ENCODE results near the gene ABCB9.
"Not testable (repeated sequence)": the region's sequence is repeated elsewhere in the genome, so short reads cannot be mapped to it uniquely, and the experiment has no call there.

The ABCB9 gene

DNA sequence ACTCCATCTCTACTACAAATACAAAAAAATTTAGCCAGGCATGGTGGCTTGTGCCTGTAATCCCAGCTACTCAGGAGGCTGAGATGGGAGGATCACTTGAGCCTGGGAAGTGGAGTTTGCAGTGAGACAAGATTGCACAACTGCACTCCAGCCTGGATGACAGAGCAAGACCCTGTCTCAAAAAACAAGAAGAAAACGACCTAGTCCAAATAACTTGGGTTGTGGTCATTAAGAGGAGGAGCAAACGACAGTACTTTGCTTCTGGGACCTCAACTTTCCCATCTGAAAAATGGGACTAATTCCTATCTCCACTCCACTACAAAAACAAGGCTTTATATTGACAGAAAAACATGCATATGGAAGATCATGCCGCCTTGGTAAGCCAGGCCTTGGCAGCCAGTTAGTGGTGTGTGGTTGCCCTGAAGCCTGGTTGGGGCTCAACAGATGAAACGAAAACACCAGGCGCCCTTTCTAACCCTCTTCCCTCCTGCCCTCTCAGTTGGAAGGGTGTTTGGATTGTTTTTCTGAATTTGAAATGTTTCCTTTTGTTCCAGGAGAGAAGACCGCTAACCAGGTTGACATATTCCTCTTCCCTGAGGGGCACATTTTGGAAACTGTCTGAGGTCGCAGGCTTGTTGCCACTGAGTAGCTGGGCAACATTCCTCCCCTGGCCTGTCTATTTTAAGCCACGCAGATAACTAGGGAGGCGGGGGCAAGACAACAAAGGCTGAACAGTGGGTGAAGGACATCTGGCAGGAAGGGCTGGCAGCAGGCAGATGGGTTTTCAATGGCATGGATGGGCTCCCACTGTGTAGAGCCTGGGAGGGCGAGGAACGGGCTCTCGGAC, 56.6 kb downstream of the ABCB9 start:
- no peak overlapping the region for H3K4me3 ChIP-seq (ENCODE audit: low read depth, low read length)
- in situ Hi-C loops (cut with HindIII; ENCODE audit: low pct_ligation_motif_present, low sequenced_read_pairs): no loop called here
- H3K27ac ChIP-seq: no peak overlapping the region
- TF ChIP-seq, protein P1, sequence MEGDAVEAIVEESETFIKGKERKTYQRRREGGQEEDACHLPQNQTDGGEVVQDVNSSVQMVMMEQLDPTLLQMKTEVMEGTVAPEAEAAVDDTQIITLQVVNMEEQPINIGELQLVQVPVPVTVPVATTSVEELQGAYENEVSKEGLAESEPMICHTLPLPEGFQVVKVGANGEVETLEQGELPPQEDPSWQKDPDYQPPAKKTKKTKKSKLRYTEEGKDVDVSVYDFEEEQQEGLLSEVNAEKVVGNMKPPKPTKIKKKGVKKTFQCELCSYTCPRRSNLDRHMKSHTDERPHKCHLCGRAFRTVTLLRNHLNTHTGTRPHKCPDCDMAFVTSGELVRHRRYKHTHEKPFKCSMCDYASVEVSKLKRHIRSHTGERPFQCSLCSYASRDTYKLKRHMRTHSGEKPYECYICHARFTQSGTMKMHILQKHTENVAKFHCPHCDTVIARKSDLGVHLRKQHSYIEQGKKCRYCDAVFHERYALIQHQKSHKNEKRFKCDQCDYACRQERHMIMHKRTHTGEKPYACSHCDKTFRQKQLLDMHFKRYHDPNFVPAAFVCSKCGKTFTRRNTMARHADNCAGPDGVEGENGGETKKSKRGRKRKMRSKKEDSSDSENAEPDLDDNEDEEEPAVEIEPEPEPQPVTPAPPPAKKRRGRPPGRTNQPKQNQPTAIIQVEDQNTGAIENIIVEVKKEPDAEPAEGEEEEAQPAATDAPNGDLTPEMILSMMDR (IDR thresholded peaks at IDR 0.05; ENCODE audit: low read depth, low read length, missing control alignments): no peak
- no peaks in the 10 kb centered on the region for H3K36me3 ChIP-seq (replicated peaks)
- no peak for DNase-seq
- H3K27me3 ChIP-seq (replicated peaks): no peaks in the 10 kb centered on the region

DNA sequence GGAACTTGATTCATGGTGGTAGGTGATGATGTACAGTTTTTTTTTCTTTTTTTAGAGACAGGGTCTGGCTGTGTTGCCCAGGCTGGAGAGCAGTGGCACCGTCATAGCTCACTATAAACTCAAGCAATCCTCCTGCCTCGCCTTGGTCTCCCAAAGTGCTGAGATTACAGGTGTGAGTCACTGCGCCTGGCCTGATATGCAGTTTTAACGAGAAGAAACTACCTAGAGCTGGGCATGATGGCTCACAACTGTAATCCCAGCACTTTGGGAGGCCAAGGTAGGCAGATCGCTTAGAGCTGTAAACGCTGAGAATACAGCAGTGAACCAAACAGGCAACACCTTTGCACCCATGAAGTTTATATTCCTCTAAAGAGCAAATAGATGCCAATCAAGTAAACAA, 57.3 kb downstream of the ABCB9 start:
- no peaks in the 10 kb centered on the region for H3K36me3 ChIP-seq (replicated peaks)
- DNase-seq: no peak
- TF ChIP-seq, protein P1 (IDR thresholded peaks at IDR 0.05; ENCODE audit: low read depth, low read length, missing control alignments): no peak
- no peak overlapping the region for H3K4me3 ChIP-seq (ENCODE audit: low read depth, low read length)
- no peaks in the 10 kb centered on the region for H3K27me3 ChIP-seq (replicated peaks)
- in situ Hi-C loops (cut with HindIII; ENCODE audit: low pct_ligation_motif_present, low sequenced_read_pairs): no loop called here
- no peak overlapping the region for H3K27ac ChIP-seq

- in situ Hi-C loops (cut with HindIII; ENCODE audit: low pct_ligation_motif_present, low sequenced_read_pairs); H3K27me3 ChIP-seq (replicated peaks); DNase-seq; H3K36me3 ChIP-seq (replicated peaks); H3K4me3 ChIP-seq (ENCODE audit: low read depth, low read length); H3K27ac ChIP-seq: not testable (repeated sequence)
Observed at GRCh38 chr12:122905258-122905657, 61.0 kb downstream of the ABCB9 start.

- in situ Hi-C loops (cut with HindIII; ENCODE audit: low pct_ligation_motif_present, low sequenced_read_pairs): no loop called here
- DNase-seq: no peak
- H3K36me3 ChIP-seq (replicated peaks): no peaks in the 10 kb centered on the region
- no peaks in the 10 kb centered on the region for H3K27me3 ChIP-seq (replicated peaks)
- H3K4me3 ChIP-seq (ENCODE audit: low read depth, low read length): no peak overlapping the region
- H3K27ac ChIP-seq: no peak overlapping the region
- TF ChIP-seq, protein P1 (IDR thresholded peaks at IDR 0.05; ENCODE audit: low read depth, low read length, missing control alignments): no peak
Observed at GRCh38 chr12:122903693-122904034, 62.6 kb downstream of the ABCB9 start.

DNA sequence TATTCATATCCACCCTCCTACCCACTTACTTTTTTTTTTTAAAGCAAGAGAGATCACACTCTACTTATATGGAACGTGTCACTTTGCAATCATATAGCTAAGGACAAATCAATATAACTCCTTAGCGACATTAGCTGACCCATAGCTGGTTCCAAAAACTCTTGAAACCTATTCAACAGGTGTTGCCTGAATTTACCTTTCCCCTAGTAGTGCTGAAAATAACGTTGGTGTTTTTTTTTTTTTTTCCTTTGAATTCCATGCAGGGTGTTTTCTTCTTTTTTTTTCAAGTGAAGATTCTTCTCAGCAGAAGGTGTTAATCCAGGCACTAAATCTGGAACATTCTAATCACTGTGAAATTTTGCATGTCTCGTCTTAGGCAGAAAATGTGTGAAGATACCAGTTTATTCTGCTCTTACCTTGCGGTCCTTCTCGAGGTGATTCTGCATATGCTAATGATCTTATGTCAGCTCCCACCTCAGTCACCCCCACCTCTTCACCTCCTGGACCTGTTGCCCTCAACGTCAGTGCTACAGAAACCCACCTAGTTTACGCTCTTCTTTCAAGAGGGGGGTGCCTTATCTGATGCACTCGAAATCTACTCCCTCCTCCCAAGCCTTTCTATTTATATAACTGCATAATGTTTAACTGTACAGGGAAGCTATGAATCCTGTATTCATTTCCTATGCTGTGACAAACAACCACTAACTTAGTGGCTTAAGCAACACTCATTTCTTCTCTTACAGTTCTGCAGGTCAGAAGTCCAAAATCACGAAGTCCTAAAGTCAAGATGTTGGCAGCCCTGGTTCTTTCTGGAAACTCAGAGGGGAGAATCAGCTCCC, 63.2 kb downstream of the ABCB9 start:
- DNase-seq: no peak
- Histone ChIP-seq H3K27ac (no peak overlapping the region), H3K36me3 (replicated peaks) (no peaks in the 10 kb centered on the region), H3K4me3 (ENCODE audit: low read depth, low read length) (no peak overlapping the region), H3K27me3 (replicated peaks) (no peaks in the 10 kb centered on the region)
- TF ChIP-seq, protein P1 (IDR thresholded peaks at IDR 0.05; ENCODE audit: low read depth, low read length, missing control alignments): no peak
- in situ Hi-C loops (cut with HindIII; ENCODE audit: low pct_ligation_motif_present, low sequenced_read_pairs): no loop called here

GRCh38 chr12:122899887-122900286, 66.4 kb downstream of the ABCB9 start:
- in situ Hi-C loops (cut with HindIII; ENCODE audit: low pct_ligation_motif_present, low sequenced_read_pairs): no loop called here
- no peak overlapping the region for H3K4me3 ChIP-seq (ENCODE audit: low read depth, low read length)
- DNase-seq: no peak
- no peak overlapping the region for H3K27ac ChIP-seq
- H3K36me3 ChIP-seq (replicated peaks): no peaks in the 10 kb centered on the region
- TF ChIP-seq, protein P1 (IDR thresholded peaks at IDR 0.05; ENCODE audit: low read depth, low read length, missing control alignments): no peak
- no peaks in the 10 kb centered on the region for H3K27me3 ChIP-seq (replicated peaks)
